ENCODE data around the gene MAPK11.

Gene MAPK11
- 9.0 reads per million, percentile 30 among the genes with 10 or more reads in this experiment for total RNA-seq

- DNase-seq = peak; percentile 55
Measured at GRCh38 chr22:50269970-50270665, at the start of gene MAPK11. Gene MAPK11, minus strand, starts transcription at chr22:50270380. Its CDS starts 88 bp downstream, at chr22:50270292.

- no peak for DNase-seq
Measured at GRCh38 chr22:50319503-50319951, 49.3 kb upstream of the MAPK11 start.

- DNase-seq = no peak
Measured at GRCh38 chr22:50318698-50319411, 48.7 kb upstream of the MAPK11 start.

- no peak for DNase-seq
Measured at GRCh38 chr22:50318356-50318697, 48.1 kb upstream of the MAPK11 start.

GRCh38 chr22:50317674-50318073 is 47.5 kb upstream of the MAPK11 start:
- no peak for DNase-seq

GRCh38 chr22:50317178-50317577 is 47.0 kb upstream of the MAPK11 start:
- no peak for DNase-seq

GRCh38 chr22:50316114-50317065 is 46.2 kb upstream of the MAPK11 start:
- no peak for DNase-seq

GRCh38 chr22:50315289-50316113 is 45.3 kb upstream of the MAPK11 start:
- no peak for DNase-seq

GRCh38 chr22:50314455-50315288 is 44.5 kb upstream of the MAPK11 start:
- peak; percentile 46 for DNase-seq

- DNase-seq = no peak
Measured at GRCh38 chr22:50314081-50314454, 43.9 kb upstream of the MAPK11 start.

GRCh38 chr22:50313600-50313999 is 43.4 kb upstream of the MAPK11 start:
- no peak for DNase-seq

- no peak for DNase-seq
Measured at GRCh38 chr22:50313021-50313420, 42.8 kb upstream of the MAPK11 start.

GRCh38 chr22:50312371-50312770 is 42.2 kb upstream of the MAPK11 start:
- DNase-seq = no peak

- no peak for DNase-seq
Measured at GRCh38 chr22:50311606-50312351, 41.6 kb upstream of the MAPK11 start.

GRCh38 chr22:50310949-50311444 is 40.8 kb upstream of the MAPK11 start:
- no peak for DNase-seq

- no peak for DNase-seq
Measured at GRCh38 chr22:50310031-50310722, 40.0 kb upstream of the MAPK11 start.

GRCh38 chr22:50309601-50309991 is 39.4 kb upstream of the MAPK11 start:
- no peak for DNase-seq

GRCh38 chr22:50308986-50309600 is 38.9 kb upstream of the MAPK11 start:
- DNase-seq = no peak

- no peak for DNase-seq
Measured at GRCh38 chr22:50308597-50308935, 38.4 kb upstream of the MAPK11 start.
